BE2C (cell line): ENCODE data around the gene FBXL7.

ENCODE experiments used
- DNase-seq: peaks from one replicate; pipeline ENCODE4 v3.0.0-alpha.2; 2020
- H3K27me3 ChIP-seq: fragments of 250-450 bp; sonication (Bioruptor Pico); 2 replicates; pipeline ENCODE4 v1.5.1; 2020; ENCODE audit warnings: mild to moderate bottlenecking
- H3K36me3 ChIP-seq: fragments of 250-450 bp; sonication (Bioruptor Pico); 2 replicates; pipeline ENCODE4 v1.5.1; 2020; ENCODE audit warnings: mild to moderate bottlenecking
- H3K4me1 ChIP-seq: fragments of 250-450 bp; sonication (Bioruptor Pico); 2 replicates; pipeline ENCODE4 v1.5.1; 2020
- H3K4me3 ChIP-seq: 2 replicates; pipeline ENCODE4 v1.5.1; 2011; ENCODE audit warnings: low read depth, low read length
- H3K9me3 ChIP-seq: fragments of 250-450 bp; sonication (Bioruptor Pico); 2 replicates; pipeline ENCODE4 v1.5.1; 2020
- CTCF ChIP-seq: IDR thresholded peaks from 2 replicates; pipeline ENCODE4 v1.5.1; 2012; ENCODE audit warnings: mild to moderate bottlenecking, low read depth, low read length

FBXL7 gene

GRCh38 chr5:15786884-15787283 lies 286.9 kb downstream of the FBXL7 start:
- Histone ChIP-seq H3K4me3 (no peak overlapping the region), H3K4me1 (no peaks in the 10 kb centered on the region; the same call in 1 of the 2 replicates), H3K9me3 (no peaks in the 10 kb centered on the region), H3K27me3 (no peaks in the 10 kb centered on the region), H3K36me3 (no peaks in the 10 kb centered on the region)
- no peak for TF ChIP-seq CTCF
- no peak for DNase-seq

- Histone ChIP-seq H3K4me1 (no peaks in the 10 kb centered on the region; the same call in 1 of the 2 replicates), H3K36me3 (no peaks in the 10 kb centered on the region), H3K9me3 (no peaks in the 10 kb centered on the region), H3K27me3 (no peaks in the 10 kb centered on the region), H3K4me3 (no peak overlapping the region)
- DNase-seq: no peak
- no peak for TF ChIP-seq CTCF
Measured at GRCh38 chr5:15787681-15788080, 287.7 kb downstream of the FBXL7 start.

GRCh38 chr5:15789642-15790041 lies 289.7 kb downstream of the FBXL7 start:
- no peak for TF ChIP-seq CTCF
- H3K36me3 ChIP-seq: no peaks in the 10 kb centered on the region
- DNase-seq: no peak

GRCh38 chr5:15790446-15791018 lies 290.6 kb downstream of the FBXL7 start:
- no peak for DNase-seq
- peaks cover 10% of the 10 kb centered on the region for H3K4me1 ChIP-seq
- TF ChIP-seq CTCF: no peak
- no peaks in the 10 kb centered on the region for H3K9me3 ChIP-seq
- no peak overlapping the region for H3K4me3 ChIP-seq
- H3K36me3 ChIP-seq: no peaks in the 10 kb centered on the region
- H3K27me3 ChIP-seq: no peaks in the 10 kb centered on the region

More at GRCh38 chr5:15789642-15790041, 289.7 kb downstream of the FBXL7 start:
- no peaks in the 10 kb centered on the region for H3K27me3 ChIP-seq
- no peaks in the 10 kb centered on the region for H3K9me3 ChIP-seq
- H3K4me3 ChIP-seq: no peak overlapping the region
- peaks cover 8% of the 10 kb centered on the region for H3K4me1 ChIP-seq

GRCh38 chr5:15791274-15791673 lies 291.3 kb downstream of the FBXL7 start:
- Histone ChIP-seq H3K4me3 (no peak overlapping the region), H3K27me3 (no peaks in the 10 kb centered on the region), H3K36me3 (no peaks in the 10 kb centered on the region), H3K4me1 (peaks cover 10% of the 10 kb centered on the region), H3K9me3 (no peaks in the 10 kb centered on the region)
- no peak for DNase-seq
- TF ChIP-seq CTCF: peak; percentile 46

GRCh38 chr5:15791859-15792258 lies 291.9 kb downstream of the FBXL7 start:
- Histone ChIP-seq H3K4me3 (no peak overlapping the region), H3K4me1 (peaks cover 10% of the 10 kb centered on the region), H3K36me3 (no peaks in the 10 kb centered on the region), H3K27me3 (no peaks in the 10 kb centered on the region), H3K9me3 (no peaks in the 10 kb centered on the region)
- TF ChIP-seq CTCF: no peak
- DNase-seq: no peak
